ENCODE results near the gene LRRC45.

LRRC45 gene

GRCh38 chr17:81992306-81993102 is 30.6 kb upstream of the LRRC45 start:
- Histone ChIP-seq H3K4me3 (ENCODE audit: low read depth, low read length) (no peak overlapping the region), H3K36me3 (peaks cover 62% of the 10 kb centered on the region), H3K9me3 (ENCODE audit: severe bottlenecking) (no peaks in the 10 kb centered on the region), H3K27me3 (ENCODE audit: insufficient read depth, low read depth, severe bottlenecking) (no peaks in the 10 kb centered on the region), H3K27ac (peak overlapping the region; percentile 10; the same call in 1 of the 2 replicates)
- DNase-seq: peak; percentile 11
- TF ChIP-seq, protein P1, sequence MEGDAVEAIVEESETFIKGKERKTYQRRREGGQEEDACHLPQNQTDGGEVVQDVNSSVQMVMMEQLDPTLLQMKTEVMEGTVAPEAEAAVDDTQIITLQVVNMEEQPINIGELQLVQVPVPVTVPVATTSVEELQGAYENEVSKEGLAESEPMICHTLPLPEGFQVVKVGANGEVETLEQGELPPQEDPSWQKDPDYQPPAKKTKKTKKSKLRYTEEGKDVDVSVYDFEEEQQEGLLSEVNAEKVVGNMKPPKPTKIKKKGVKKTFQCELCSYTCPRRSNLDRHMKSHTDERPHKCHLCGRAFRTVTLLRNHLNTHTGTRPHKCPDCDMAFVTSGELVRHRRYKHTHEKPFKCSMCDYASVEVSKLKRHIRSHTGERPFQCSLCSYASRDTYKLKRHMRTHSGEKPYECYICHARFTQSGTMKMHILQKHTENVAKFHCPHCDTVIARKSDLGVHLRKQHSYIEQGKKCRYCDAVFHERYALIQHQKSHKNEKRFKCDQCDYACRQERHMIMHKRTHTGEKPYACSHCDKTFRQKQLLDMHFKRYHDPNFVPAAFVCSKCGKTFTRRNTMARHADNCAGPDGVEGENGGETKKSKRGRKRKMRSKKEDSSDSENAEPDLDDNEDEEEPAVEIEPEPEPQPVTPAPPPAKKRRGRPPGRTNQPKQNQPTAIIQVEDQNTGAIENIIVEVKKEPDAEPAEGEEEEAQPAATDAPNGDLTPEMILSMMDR (IDR thresholded peaks at IDR 0.05; ENCODE audit: low read depth, low read length): no peak

GRCh38 chr17:81993729-81994592 is 29.1 kb upstream of the LRRC45 start:
- no peaks in the 10 kb centered on the region for H3K9me3 ChIP-seq (ENCODE audit: severe bottlenecking)
- H3K4me3 ChIP-seq (ENCODE audit: low read depth, low read length): no peak overlapping the region
- peaks cover 54% of the 10 kb centered on the region for H3K36me3 ChIP-seq
- H3K27ac ChIP-seq: peak overlapping the region; percentile 46
- H3K27me3 ChIP-seq (ENCODE audit: insufficient read depth, low read depth, severe bottlenecking): no peaks in the 10 kb centered on the region
- DNase-seq: peak; percentile 11
- TF ChIP-seq, protein P1 (IDR thresholded peaks at IDR 0.05; ENCODE audit: low read depth, low read length): no peak

GRCh38 chr17:81994593-81995462 is 28.3 kb upstream of the LRRC45 start:
- H3K27ac ChIP-seq: 0 out of 2 replicates have a peak overlapping the region, but pooled peaks have one; percentile 5
- DNase-seq: peak; percentile 7
- no peak overlapping the region for H3K4me3 ChIP-seq (ENCODE audit: low read depth, low read length)
- H3K9me3 ChIP-seq (ENCODE audit: severe bottlenecking): no peaks in the 10 kb centered on the region
- TF ChIP-seq, protein P1 (IDR thresholded peaks at IDR 0.05; ENCODE audit: low read depth, low read length): no peak
- no peaks in the 10 kb centered on the region for H3K27me3 ChIP-seq (ENCODE audit: insufficient read depth, low read depth, severe bottlenecking)
- H3K36me3 ChIP-seq: peaks cover 47% of the 10 kb centered on the region

DNA sequence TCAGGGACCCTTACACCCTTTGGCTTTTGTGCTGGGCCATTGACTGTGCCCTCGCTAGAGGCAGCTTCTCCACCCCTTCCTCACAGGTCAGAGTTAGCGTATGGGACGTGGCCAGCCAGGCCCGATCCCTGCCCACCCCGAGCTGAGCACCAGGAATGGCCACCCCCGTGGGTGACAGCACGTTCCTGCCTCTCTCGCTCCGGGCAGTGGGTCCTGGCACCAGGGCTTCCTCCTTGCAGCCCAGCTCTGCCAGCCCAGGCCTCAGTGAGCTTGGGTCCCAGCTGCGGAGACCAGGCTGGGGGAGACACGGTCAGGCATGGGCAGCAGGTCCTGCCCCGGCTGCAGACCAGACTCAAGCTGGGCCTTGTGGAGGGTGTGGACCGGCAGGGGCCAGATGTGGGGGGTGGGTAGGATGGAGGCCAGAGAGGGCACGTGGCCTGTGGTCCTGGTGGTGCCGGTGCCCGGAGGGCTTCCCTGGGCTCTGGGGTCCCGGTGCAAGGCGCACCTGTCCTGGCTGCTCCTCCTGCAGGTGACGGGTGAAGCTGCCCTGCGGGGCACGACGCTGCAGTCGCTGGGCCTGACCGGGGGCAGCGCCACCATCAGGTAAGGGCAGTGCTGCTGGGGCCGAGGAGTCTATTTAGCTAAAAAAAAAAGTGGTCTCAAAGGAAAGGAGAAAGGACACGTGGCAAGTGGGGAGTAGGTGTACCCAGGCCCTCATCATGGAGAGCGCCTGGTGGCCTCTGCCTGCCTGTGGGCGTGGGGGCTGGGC is 27.5 kb upstream of the LRRC45 start:
- TF ChIP-seq, protein P1 (IDR thresholded peaks at IDR 0.05; ENCODE audit: low read depth, low read length): no peak
- Histone ChIP-seq H3K9me3 (ENCODE audit: severe bottlenecking) (no peaks in the 10 kb centered on the region), H3K36me3 (peaks cover 42% of the 10 kb centered on the region), H3K27ac (no peak overlapping the region), H3K27me3 (ENCODE audit: insufficient read depth, low read depth, severe bottlenecking) (no peaks in the 10 kb centered on the region), H3K4me3 (ENCODE audit: low read depth, low read length) (no peak overlapping the region)
- DNase-seq: peak; percentile 12

DNA sequence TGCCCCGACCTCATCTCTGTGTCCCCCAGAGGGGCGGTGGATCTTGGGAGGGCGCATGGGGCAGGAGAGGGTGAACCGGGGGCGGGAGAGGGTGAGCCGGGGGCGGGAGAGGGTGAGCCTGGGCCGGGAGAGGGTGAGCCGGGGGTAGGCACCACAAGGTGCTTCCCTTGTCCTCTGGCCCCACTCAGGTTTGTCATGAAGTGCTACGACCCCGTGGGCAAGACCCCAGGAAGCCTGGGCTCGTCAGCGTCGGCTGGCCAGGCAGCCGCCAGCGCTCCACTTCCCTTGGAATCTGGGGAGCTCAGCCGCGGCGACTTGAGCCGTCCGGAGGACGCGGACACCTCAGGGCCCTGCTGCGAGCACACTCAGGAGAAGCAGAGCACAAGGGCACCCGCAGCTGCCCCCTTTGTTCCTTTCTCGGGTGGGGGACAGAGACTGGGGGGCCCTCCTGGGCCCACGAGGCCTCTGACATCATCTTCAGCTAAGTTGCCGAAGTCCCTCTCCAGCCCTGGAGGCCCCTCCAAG is 26.8 kb upstream of the LRRC45 start:
- Histone ChIP-seq H3K27ac (no peak overlapping the region), H3K36me3 (peaks cover 36% of the 10 kb centered on the region), H3K9me3 (ENCODE audit: severe bottlenecking) (no peaks in the 10 kb centered on the region), H3K27me3 (ENCODE audit: insufficient read depth, low read depth, severe bottlenecking) (no peaks in the 10 kb centered on the region), H3K4me3 (ENCODE audit: low read depth, low read length) (no peak overlapping the region)
- TF ChIP-seq, protein P1 (IDR thresholded peaks at IDR 0.05; ENCODE audit: low read depth, low read length): no peak
- DNase-seq: peak; percentile 6

Measured in WERI-Rb-1 (cell line).